WI38 (cell line): Measurements from ENCODE around the gene GAL3ST3.
A peak's percentile ranks its signal among the peaks of the same experiment; 100 is the strongest.

Experiments
- H3K4me3 ChIP-seq: 2 replicates; pipeline ENCODE4 v1.5.1; 2011; ENCODE audit warnings: low read depth, mild to moderate bottlenecking, control low read depth, low read length
- TF ChIP-seq, protein P1 (sequence below): IDR thresholded peaks from 2 replicates; pipeline ENCODE4 v1.5.1; 2012; ENCODE audit warnings: low read depth, mild to moderate bottlenecking, control low read depth, low read length

Gene GAL3ST3

GRCh38 chr11:66006134-66006890 is 42.6 kb downstream of the GAL3ST3 start:
- TF ChIP-seq, protein P1, sequence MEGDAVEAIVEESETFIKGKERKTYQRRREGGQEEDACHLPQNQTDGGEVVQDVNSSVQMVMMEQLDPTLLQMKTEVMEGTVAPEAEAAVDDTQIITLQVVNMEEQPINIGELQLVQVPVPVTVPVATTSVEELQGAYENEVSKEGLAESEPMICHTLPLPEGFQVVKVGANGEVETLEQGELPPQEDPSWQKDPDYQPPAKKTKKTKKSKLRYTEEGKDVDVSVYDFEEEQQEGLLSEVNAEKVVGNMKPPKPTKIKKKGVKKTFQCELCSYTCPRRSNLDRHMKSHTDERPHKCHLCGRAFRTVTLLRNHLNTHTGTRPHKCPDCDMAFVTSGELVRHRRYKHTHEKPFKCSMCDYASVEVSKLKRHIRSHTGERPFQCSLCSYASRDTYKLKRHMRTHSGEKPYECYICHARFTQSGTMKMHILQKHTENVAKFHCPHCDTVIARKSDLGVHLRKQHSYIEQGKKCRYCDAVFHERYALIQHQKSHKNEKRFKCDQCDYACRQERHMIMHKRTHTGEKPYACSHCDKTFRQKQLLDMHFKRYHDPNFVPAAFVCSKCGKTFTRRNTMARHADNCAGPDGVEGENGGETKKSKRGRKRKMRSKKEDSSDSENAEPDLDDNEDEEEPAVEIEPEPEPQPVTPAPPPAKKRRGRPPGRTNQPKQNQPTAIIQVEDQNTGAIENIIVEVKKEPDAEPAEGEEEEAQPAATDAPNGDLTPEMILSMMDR, result no peak
- no peak overlapping the region for H3K4me3 ChIP-seq

DNA sequence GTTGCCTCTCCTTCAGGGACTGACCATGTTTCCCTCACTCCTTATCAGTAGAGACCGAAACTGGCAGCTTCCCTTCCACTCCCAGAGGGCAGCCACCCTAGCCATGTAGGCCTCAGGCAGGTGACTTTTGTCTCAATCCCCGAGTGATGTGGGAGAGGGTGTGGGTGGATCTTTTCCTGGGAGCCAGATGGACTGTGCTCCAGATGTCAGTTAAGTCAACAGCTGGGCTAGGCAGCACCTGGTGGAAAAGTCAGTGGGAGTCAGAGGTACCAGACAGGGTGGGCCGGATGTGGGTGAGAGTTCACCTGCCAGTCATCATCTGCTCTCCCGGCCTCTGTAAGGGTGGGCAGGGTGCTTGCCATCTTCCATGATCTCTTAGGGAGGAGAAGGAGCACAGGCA is 44.8 kb downstream of the GAL3ST3 start:
- H3K4me3 ChIP-seq, result no peak overlapping the region
- TF ChIP-seq, protein P1, result no peak

- TF ChIP-seq, protein P1, result no peak
- H3K4me3 ChIP-seq, result peak overlapping the region; percentile 99
These were observed 45.7 kb downstream of the GAL3ST3 start for GRCh38 chr11:66003291-66003690.

DNA sequence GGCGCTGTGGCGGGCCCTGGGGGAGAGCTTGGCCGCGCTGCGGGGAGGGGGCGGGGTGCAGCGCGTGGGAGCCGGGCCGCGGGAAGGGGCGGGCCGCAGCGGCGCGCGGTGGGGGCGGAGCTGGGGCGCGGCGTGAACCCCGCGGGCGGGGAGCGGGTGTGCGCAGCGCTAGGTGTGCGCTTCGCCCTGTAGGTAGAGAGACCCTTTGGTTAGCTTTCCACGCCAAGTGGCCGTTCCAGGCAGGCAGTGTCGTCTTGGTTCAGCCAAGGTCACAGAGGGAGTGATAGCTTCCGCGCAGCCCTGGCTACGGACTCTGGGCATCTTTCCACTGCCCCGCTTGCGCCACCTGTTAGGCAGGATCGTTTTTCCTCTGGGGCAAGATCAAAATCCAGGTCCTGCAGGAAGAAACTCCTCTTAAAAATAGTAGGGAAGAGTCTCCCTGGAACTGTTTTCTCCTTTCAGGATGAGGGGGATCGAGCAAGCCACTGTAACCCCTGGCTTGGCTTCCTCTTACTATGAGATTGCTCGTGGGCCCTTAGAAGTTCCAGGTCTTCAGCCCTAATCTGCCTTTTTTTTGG is 46.2 kb downstream of the GAL3ST3 start:
- H3K4me3 ChIP-seq, result peak overlapping the region; percentile 99
- TF ChIP-seq, protein P1, result no peak

DNA sequence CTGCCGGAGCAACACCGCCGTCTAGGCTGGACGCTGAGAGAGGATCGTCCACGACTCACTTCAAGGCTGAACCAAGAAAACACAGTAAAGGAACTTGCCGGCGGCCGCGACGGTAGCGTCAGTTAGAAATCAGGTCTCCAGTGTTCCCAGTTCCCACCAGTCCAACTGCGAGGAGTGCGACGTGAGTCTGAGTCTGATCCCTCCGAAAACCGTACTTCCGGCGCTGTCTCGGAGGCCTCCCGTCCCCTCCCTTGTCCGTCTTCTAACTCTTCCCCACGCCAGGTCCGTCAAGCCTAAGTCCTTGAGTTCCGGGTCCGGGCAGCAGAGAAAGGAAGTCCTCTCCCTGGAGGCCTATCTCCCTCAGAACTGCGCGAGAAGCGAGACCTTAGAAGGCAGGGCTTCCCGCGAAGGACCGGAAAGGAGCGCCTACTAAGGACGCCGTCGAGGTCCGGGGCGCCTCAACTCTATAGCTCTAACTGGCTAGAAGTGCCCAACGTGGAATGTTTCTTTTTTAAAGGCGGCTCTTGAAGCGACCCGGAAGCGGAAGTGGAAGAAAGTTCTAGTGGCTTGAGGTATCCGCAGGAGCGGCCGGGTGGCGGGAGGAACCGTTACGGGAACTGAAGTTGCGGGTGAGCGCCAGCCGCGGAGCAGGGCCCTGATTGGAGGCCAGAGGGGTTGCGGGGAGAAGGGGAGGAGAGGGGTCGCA is 46.9 kb downstream of the GAL3ST3 start, which contains the start of the genes BANF1 and EIF1AD:
TSS of gene BANF1 (plus strand) at position 562 of the 706 bp plus-strand sequence. CDS start 748 bp downstream, outside the sequence.
TSS of gene EIF1AD (minus strand) at position 216 of the 706 bp plus-strand sequence. CDS start 1,768 bp downstream, outside the sequence.
- TF ChIP-seq, protein P1, result no peak
- peak within 1 kb of the TSS; percentile 99 for H3K4me3 ChIP-seq

DNA sequence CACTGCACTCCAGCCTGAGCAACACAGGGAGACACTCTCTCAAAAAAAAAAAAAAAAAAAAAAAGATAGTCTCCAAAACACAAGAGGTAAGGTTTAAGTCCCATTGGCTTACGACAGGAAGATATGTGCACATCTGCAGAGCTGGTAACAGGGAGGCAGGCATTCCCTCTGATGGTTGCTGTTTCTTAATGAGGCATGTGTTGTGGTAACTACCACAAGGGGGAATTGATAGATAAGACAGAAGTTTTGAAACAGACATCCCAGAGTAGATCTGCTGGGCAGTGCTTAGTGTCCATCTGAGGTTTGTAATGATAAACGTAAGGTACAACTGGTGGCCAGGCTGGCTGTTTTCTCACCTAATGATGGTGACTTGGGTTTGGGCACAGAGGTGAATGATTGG is 51.7 kb downstream of the GAL3ST3 start:
- TF ChIP-seq, protein P1, result no peak
- no peak overlapping the region for H3K4me3 ChIP-seq
